Central memory CD8-positive, alpha-beta T cell (primary cell): ENCODE measurements around the gene SSTR4.

ENCODE experiments used
- ATAC-seq: fragments of 150-1000 bp; cut with Tn5 transposase; replicated peaks from 2 replicates; pipeline ENCODE4 v1.10.0; 2022; ENCODE audit warnings: mild to moderate bottlenecking, moderate FRiP score, moderate number of reproducible peaks; ENCODE audit not compliant: poor library complexity, severe bottlenecking; ENCODE audit errors: extremely low read depth
- DNase-seq, 2 donors: peaks; one replicate each; pipeline ENCODE4 v3.0.0; 2021; ENCODE audit warnings: low spot score in 2 of 2
- H3K27ac Mint-ChIP-seq: one replicate; pipeline ENCODE4 v1.8.0; 2022; ENCODE audit warnings: low read depth, mild to moderate bottlenecking, moderate library complexity, mixed read lengths
- H3K27me3 Mint-ChIP-seq: one replicate; pipeline ENCODE4 v1.8.0; 2022; ENCODE audit warnings: mixed read lengths
- H3K36me3 Mint-ChIP-seq: one replicate; pipeline ENCODE4 v1.8.0; 2022; ENCODE audit warnings: mild to moderate bottlenecking, moderate library complexity, mixed read lengths; ENCODE audit not compliant: insufficient read depth
- H3K4me1 Mint-ChIP-seq: one replicate; pipeline ENCODE4 v1.8.0; 2022; ENCODE audit warnings: mixed read lengths
- H3K4me3 Mint-ChIP-seq: one replicate; pipeline ENCODE4 v1.8.0; 2022; ENCODE audit warnings: mild to moderate bottlenecking, moderate library complexity, mixed read lengths
- H3K9me3 Mint-ChIP-seq: one replicate; pipeline ENCODE4 v1.8.0; 2022; ENCODE audit warnings: mixed read lengths

The SSTR4 gene

DNA sequence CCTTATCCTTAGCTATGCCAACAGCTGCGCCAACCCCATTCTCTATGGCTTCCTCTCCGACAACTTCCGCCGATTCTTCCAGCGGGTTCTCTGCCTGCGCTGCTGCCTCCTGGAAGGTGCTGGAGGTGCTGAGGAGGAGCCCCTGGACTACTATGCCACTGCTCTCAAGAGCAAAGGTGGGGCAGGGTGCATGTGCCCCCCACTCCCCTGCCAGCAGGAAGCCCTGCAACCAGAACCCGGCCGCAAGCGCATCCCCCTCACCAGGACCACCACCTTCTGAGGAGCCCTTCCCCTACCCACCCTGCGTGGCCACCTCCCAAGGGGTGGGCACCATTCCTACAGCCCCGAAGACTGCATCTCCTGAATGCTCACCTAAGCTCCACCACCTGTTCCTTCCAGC is 1.3 kb downstream of the SSTR4 start:
- H3K27ac Mint-ChIP-seq, result no peak overlapping the region
- H3K9me3 Mint-ChIP-seq, result no peaks in the 10 kb centered on the region
- H3K36me3 Mint-ChIP-seq, result peaks cover 2% of the 10 kb centered on the region
- no peak for DNase-seq
- H3K4me3 Mint-ChIP-seq, result no peak overlapping the region
- no peaks in the 10 kb centered on the region for H3K4me1 Mint-ChIP-seq
- ATAC-seq, result no peak
- H3K27me3 Mint-ChIP-seq, result peaks cover 56% of the 10 kb centered on the region

DNA sequence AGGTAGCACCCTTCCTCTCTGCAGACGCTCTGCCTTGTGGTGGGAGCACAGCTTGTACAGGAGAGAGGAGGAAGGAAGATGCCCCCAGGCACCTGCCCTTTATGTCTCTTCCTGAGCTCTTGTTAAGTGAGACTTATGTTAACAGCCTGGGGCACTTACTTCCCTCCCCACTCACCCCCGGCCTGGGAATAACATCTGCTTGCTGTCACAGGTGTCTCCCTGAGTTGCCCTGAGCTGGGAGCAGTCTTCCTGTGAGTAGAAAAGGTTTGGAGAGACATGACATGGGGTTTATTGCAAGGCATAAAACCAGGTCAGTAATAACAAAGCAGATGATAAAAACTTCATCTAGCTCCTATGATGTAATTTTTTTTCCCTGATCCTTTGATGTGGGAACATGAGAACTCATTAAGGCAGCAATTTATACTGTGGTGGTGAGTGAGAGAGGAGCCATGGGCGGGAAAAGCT is 1.9 kb downstream of the SSTR4 start:
- Mint-ChIP-seq H3K27ac (no peak overlapping the region), H3K36me3 (peaks cover 2% of the 10 kb centered on the region), H3K9me3 (no peaks in the 10 kb centered on the region), H3K4me1 (no peaks in the 10 kb centered on the region), H3K27me3 (peaks cover 57% of the 10 kb centered on the region), H3K4me3 (no peak overlapping the region)
- ATAC-seq, result no peak
- no peak for DNase-seq

DNA sequence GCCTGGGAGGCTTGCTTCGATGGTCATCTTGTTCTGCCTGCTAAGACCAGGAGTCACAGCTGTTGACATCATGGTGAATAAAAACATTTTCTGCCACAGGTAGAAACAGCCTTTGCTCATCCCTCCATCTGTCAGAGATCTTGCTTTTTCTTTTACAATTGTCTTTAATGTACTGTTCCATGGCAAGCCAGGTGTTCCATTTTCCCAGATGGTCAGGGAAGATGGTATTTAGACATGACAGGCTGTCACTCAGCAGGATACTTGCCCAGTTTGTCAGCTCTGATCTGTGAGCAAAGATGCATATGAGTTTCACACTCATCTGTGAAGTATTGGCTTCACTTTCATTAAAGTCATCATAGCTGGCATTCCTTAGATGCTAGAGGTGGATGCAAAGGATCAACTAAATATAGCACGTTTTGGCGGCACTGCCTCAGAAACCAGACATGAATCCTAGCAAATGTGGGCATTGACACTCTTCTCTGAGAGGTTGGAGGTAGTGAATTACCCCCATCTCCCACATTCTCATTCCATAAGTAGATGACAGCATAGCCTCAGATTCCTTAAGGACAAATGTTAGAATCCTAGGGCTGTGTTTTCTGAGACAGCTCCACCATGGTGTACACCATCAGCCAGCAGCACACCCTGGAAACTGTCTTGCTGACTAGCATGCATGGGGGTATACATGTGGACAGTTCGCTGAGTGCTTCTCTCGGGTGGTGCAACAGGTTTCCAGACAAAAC is 4.2 kb downstream of the SSTR4 start:
- Mint-ChIP-seq H3K9me3 (no peaks in the 10 kb centered on the region), H3K27me3 (peaks cover 53% of the 10 kb centered on the region)
- ATAC-seq, result no peak

DNA sequence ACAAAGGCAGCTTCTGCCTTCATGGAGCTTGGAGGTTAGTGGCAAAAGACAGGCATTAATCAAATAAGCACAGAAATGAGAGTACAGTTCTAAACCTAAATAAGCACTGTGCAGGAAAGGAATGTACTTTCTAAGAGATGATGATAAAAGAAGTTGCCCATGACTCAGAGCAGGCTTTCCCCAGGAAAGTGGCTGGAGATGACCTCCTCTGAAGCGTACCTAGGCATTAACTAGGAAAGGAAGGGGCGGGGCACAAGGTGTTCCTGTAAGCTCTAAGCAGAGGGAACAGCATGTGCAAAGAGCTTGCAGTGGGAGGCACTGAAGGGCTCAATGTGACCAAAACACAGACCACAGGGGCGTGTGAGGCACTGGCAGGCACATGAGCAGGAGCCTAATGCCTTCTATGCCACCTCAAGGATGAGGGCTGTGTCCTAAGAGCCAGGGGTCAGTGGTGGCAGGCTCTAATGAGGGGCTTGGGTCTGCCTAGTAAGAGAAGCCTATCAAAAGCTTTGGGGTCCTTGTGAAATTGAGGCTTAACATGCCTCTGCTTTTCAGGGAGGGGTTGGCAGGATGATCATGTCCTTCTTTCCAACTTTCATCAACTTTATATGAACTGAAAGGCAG is 4.9 kb downstream of the SSTR4 start:
- no peak overlapping the region for H3K27ac Mint-ChIP-seq
- H3K9me3 Mint-ChIP-seq, result no peaks in the 10 kb centered on the region
- no peak for ATAC-seq
- H3K27me3 Mint-ChIP-seq, result peaks cover 60% of the 10 kb centered on the region
- no peak for DNase-seq
- no peaks in the 10 kb centered on the region for H3K4me1 Mint-ChIP-seq
- no peak overlapping the region for H3K4me3 Mint-ChIP-seq
- peaks cover 2% of the 10 kb centered on the region for H3K36me3 Mint-ChIP-seq

More for the DNA sequence above, 4.2 kb downstream of the SSTR4 start:
- H3K4me3 Mint-ChIP-seq, result no peak overlapping the region
- no peaks in the 10 kb centered on the region for H3K4me1 Mint-ChIP-seq
- DNase-seq, result no peak
- peaks cover 2% of the 10 kb centered on the region for H3K36me3 Mint-ChIP-seq
- no peak overlapping the region for H3K27ac Mint-ChIP-seq

DNA sequence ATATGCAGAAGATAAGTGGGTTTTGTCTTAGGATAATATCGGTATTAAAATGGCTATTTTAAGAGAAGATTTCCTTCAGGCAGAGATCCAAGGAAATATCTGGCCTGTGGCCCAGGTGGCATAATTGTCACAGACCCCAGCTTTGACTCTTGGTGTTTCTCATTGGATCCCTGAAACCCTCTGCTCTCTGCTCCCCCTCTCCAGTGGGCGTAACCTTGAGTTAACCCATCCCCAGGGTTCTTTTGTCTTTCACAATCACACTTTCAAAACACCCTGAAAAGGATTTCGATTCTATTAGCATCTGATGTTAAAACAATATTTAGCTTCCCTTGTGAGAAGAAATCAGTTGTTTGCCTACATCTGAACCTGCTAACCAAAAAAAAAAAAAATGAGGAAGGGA is 7.2 kb downstream of the SSTR4 start:
- no peak overlapping the region for H3K27ac Mint-ChIP-seq
- H3K4me1 Mint-ChIP-seq, result no peaks in the 10 kb centered on the region
- H3K9me3 Mint-ChIP-seq, result no peaks in the 10 kb centered on the region
- ATAC-seq, result no peak
- peaks cover 65% of the 10 kb centered on the region for H3K27me3 Mint-ChIP-seq
- H3K4me3 Mint-ChIP-seq, result no peak overlapping the region
- H3K36me3 Mint-ChIP-seq, result peaks cover 3% of the 10 kb centered on the region
- no peak for DNase-seq

DNA sequence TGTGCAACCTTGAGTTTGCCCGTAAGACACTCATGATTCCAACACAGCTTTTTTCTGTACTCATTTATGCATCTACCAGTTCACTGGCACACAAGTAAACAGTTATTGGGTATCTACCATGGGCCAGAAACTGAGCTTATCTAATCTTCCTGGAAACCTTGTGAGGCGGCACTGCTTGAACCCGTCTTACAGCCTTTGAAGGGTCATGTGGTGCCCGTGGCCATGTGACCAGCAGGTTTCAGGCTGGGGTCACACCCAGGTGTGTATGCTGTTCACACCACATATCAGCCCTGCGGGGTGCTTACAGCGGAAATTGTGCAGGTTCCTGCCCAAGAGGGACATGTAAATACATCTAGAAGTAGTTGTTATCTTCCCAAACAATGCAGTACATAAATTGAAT is 8.3 kb downstream of the SSTR4 start:
- no peak overlapping the region for H3K4me3 Mint-ChIP-seq
- H3K27me3 Mint-ChIP-seq, result peaks cover 64% of the 10 kb centered on the region
- no peaks in the 10 kb centered on the region for H3K9me3 Mint-ChIP-seq
- no peak for DNase-seq
- no peak overlapping the region for H3K27ac Mint-ChIP-seq
- ATAC-seq, result no peak
- peaks cover 3% of the 10 kb centered on the region for H3K36me3 Mint-ChIP-seq
- no peaks in the 10 kb centered on the region for H3K4me1 Mint-ChIP-seq

DNA sequence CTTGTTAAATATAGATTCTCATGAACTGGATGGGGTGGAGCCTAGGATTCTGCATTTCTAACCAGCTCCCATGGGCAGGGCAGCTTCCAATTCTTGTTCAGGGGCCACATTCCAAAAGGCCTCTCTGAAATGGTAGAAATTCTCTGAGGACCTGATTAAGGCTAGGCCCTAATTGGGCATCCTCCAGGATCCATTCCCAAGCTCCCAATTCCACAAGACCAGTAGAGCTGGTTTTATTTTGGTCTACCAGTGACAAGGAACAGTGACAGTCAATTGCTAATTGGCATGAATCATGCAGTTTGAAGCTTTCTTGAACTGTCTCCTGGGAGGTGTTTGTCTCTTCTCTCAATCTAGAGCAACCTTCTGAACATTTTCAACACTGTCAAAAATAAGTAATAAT is 11.3 kb downstream of the SSTR4 start:
- DNase-seq (no peak), ATAC-seq (no peak)
- Mint-ChIP-seq H3K4me3 (no peak overlapping the region), H3K27ac (no peak overlapping the region), H3K9me3 (no peaks in the 10 kb centered on the region), H3K27me3 (peaks cover 61% of the 10 kb centered on the region), H3K36me3 (peaks cover 3% of the 10 kb centered on the region), H3K4me1 (peaks cover 4% of the 10 kb centered on the region)

DNA sequence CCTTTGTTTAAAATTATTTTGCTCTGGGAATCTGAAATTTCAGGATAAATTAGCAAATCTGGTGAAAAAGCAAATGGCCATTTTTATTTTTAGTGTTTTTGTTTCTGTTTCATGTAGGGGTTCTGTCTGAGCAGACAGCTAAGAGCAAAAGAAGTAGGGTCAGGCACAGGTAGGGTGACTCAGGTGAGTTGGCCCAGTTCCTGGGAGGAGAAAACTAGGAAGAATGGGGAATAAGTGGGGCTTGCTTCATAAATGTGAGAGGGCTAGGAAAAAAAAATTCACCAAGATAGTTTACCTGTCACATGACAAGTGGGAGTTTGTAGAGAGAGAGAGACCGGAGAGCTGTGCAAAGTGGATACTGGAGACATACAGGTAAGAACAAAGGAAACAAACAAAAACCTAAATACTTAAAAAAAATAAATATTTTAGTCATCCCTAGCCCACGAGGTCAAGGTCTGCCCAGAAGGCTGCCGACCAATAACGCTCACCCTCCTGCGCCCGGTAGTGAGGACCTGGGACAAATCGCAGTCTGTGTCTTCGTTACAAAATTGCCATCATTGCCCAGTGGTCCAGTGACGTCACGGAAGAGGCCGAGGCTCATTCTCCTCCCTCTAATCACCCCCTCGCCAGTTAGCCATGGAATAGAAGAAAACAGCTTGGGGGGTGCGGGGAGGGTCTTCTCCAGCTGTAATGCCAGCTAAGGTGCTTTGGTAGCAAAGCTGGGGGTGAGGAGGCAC is 12.1 kb downstream of the SSTR4 start:
- peaks cover 67% of the 10 kb centered on the region for H3K27me3 Mint-ChIP-seq
- ATAC-seq, result no peak
- H3K27ac Mint-ChIP-seq, result no peak overlapping the region
- H3K9me3 Mint-ChIP-seq, result no peaks in the 10 kb centered on the region
- H3K36me3 Mint-ChIP-seq, result peaks cover 3% of the 10 kb centered on the region
- H3K4me3 Mint-ChIP-seq, result no peak overlapping the region
- H3K4me1 Mint-ChIP-seq, result peaks cover 4% of the 10 kb centered on the region
- no peak for DNase-seq

DNA sequence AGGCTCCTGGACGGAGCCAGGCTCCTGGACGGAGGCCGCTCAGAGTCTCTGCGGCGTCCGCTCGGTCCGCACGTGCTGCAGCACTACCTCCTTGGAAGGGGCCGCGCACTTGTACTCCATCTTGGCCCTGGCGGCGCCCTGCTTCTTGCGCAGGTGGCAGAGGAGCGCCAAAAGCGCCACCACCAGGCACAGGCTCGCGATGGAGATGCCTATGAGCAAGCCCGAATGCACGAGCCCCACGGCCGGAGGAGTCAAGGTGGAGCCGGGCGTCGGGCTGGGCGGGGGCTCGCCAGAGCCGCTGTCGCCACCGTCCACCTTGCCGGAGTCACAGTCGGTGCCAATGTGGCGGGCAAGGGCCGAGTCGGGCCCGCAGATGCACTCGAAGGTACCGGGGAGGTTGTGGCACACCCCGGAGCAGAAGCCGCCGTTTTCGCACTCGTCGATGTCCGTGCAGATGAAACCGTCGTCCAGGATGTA is 12.7 kb downstream of the SSTR4 start:
- H3K36me3 Mint-ChIP-seq, result peaks cover 3% of the 10 kb centered on the region
- H3K27me3 Mint-ChIP-seq, result peaks cover 73% of the 10 kb centered on the region
- H3K27ac Mint-ChIP-seq, result no peak overlapping the region
- H3K4me3 Mint-ChIP-seq, result no peak overlapping the region
- H3K9me3 Mint-ChIP-seq, result no peaks in the 10 kb centered on the region
- peaks cover 4% of the 10 kb centered on the region for H3K4me1 Mint-ChIP-seq
- DNase-seq (no peak), ATAC-seq (no peak)

DNA sequence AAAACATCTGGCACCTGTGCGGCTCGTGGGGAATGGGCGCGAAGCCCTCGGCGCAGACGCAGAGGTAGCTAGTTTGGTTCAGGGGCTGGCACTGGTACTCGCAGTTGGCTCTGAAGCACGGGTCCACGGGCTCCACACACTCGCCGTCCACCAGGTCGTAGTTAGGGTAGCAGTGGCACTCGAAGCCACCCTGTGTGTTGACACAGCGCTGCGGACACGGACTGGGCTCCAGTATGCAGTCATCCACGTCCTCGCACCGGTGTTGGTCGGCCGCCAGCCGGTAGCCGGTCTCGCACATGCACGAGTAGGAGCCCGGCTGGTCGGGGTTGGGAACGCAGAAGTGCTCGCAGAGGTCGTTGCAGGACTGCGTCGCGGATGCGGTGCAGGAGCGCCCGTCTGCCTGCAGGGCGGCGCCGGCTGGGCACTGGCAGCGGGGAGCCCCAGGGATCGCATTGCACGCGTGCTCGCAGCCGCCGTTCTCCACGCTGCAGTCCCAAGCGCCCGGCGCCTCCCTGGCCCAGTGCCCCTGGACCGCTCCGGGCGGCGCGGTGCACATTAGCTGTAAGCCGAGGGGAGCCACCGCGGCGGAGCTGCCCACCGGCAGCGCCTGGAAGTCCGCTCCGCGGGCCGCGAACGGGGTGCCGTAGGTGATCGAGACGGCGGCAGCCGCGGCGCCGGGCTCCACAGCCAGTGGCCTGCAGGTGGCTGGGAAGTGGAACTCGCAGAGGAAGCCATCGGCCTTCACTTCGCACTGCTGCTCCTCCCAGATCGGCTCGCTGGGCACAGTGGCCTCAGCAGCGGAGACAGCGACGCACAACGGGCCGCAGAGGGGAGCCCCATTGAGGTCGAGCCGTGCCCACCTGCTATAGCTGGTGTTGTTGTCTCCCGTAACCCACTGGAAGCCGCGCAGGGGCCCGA is 13.4 kb downstream of the SSTR4 start:
- Mint-ChIP-seq H3K4me1 (peaks cover 4% of the 10 kb centered on the region), H3K27ac (no peak overlapping the region), H3K9me3 (no peaks in the 10 kb centered on the region), H3K27me3 (peaks cover 73% of the 10 kb centered on the region), H3K36me3 (peaks cover 3% of the 10 kb centered on the region), H3K4me3 (no peak overlapping the region)
- DNase-seq (no peak), ATAC-seq (no peak)

DNA sequence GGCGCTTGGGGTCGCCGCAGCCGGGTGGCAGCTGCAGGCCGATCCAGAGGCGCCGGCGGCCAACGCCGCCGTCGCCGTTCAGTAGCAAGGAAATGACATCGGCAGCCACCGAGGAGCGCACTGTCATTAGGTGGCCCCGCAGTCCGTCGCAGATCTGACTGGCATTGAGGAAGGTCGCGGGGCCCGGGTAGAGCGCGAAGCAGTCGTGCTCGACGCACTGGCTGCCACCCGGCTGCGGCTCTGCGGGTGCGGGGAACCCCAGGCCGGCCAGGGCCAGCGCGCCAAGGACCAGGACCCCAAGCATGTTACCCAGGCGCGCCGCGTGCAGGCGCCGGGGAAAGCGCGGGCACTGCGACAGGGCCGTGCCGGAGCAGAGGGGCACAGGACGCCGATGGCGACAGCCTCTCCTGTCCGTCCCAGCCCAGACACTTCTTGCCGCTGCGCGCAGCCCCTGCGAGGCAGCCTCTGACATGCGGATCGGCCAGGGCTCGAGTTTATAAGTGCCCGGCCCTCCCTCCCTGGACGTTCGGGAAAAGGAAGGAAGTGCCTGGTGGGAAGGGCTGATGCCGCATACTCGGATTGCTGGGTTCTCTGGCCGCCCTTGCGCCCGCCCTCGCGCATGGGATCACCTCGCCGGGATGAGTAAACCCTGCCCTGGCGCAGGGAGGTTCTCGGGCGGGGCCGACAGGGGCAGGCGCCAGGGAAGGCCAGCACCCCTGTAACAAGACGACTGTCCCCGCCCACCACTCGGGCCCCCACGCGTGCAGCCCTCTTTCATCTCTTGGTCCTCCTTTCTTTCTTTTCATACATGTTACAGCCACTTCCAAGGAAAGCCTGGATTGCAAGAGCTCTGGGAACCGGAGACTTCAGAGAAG is 14.3 kb downstream of the SSTR4 start, which contains the start of gene THBD:
Gene THBD (minus strand): TSS at position 472 of the 875 bp plus-strand sequence. CDS start 168 bp downstream, at position 304.
- H3K4me3 Mint-ChIP-seq, result peak within 1 kb of the TSS; percentile 18
- DNase-seq, result no peak
- H3K9me3 Mint-ChIP-seq, result no peaks in the 10 kb centered on the region
- H3K27ac Mint-ChIP-seq, result no peak within 1 kb of the TSS
- no peak for ATAC-seq
- peaks cover 4% of the 10 kb centered on the region for H3K4me1 Mint-ChIP-seq
- H3K36me3 Mint-ChIP-seq, result peaks cover 2% of the 10 kb centered on the region
- H3K27me3 Mint-ChIP-seq, result peaks cover 68% of the 10 kb centered on the region
